Measurements from ENCODE around the gene ACOT11. TPM values are rescaled to one million over a fixed set of nuclear protein-coding genes. Genes with fewer than 3 reads are reported as not detected.

Gene ACOT11
- total and polyA plus RNA-seq, 2 of the 4 experiments (the other 2 are of a cell fraction): 2.5 to 2.7 TPM

- H3K4ac ChIP-seq (ENCODE audit: low read depth, low read length): no peak overlapping the region
- intact Hi-C loops (cut with micrococcal nuclease): no loop called here
- CTCF ChIA-PET: interaction anchor here (0.6 kb wide), 1 partner anchor 403 kb away, joined by 6 read pairs; no protein-coding TSS in a partner anchor
These were observed 110.3 kb downstream of the ACOT11 start for GRCh38 chr1:54658164-54658913.

More at GRCh38 chr1:54658164-54658913, 110.3 kb downstream of the ACOT11 start:
- no peak overlapping the region for H2BK15ac ChIP-seq (ENCODE audit: low read depth, low read length)
- no peak overlapping the region for H2AK9ac ChIP-seq (replicated peaks; ENCODE audit: low read depth, low read length, poor library complexity)
- in situ Hi-C loops (cut with MboI; ENCODE audit: low sequenced_read_pairs): no loop called here
- no peaks in the 10 kb centered on the region for H3K79me1 ChIP-seq (ENCODE audit: low read depth in 1 of 2, low read length in 2 of 2)
- no peak overlapping the region for H2BK5ac ChIP-seq (ENCODE audit: low read depth, low read length, poor library complexity, severe bottlenecking)
- no peak overlapping the region for H3K18ac ChIP-seq (ENCODE audit: low read depth, low read length)
- no peaks in the 10 kb centered on the region for H3K9me1 ChIP-seq (ENCODE audit: insufficient read depth, low read length)
- H3K9ac ChIP-seq (ENCODE audit: low read depth, low read length): no peak overlapping the region
- BruUV-seq (replicated peaks): no TSS peak
- no peak overlapping the region for H3K4me3 ChIP-seq (ENCODE audit: insufficient read depth, low read depth, low read length)
- DNase-seq: no peak
- WGBS, 2 experiments (ENCODE audit: extremely low coverage in 2 of 2, insufficient read length in 1 of 2): no CpG with 5 or more reads among the region's 2 CpGs
- H3K9me3 ChIP-seq (ENCODE audit: control insufficient read depth, insufficient read depth, low read length): peaks cover 2% of the 10 kb centered on the region
- dilution Hi-C loops (cut with HindIII; ENCODE audit: low sequenced_read_pairs, unreplicated experiment): no loop called here
- no peak overlapping the region for H4K5ac ChIP-seq (ENCODE audit: low read depth, low read length)
- H3K4me2 ChIP-seq (ENCODE audit: low read depth, low read length): no peak overlapping the region
- H3K4me1 ChIP-seq (ENCODE audit: control insufficient read depth, insufficient read depth, low read length): no peaks in the 10 kb centered on the region
- no peak overlapping the region for H2BK20ac ChIP-seq (ENCODE audit: low read depth, low read length)
- no peak for ATAC-seq (ENCODE audit: low read depth)
- H3K36me3 ChIP-seq (ENCODE audit: control insufficient read depth, insufficient read depth, low read length): no peaks in the 10 kb centered on the region
- POLR2A ChIA-PET (ENCODE audit: unreplicated experiment): no interaction called here
- no peak overlapping the region for H2AFZ ChIP-seq (replicated peaks; ENCODE audit: low read length, poor library complexity)
- no peaks in the 10 kb centered on the region for H4K20me1 ChIP-seq (ENCODE audit: insufficient read depth, low read length)
- no peak overlapping the region for H4K8ac ChIP-seq (ENCODE audit: low read depth in 2 of 2, low read length in 2 of 2)
- H3K23ac ChIP-seq (ENCODE audit: low read depth, low read length): no peak overlapping the region
- no peak overlapping the region for H2BK120ac ChIP-seq (ENCODE audit: low read depth, low read length)
- no peak overlapping the region for H2AK5ac ChIP-seq (ENCODE audit: low read depth, low read length)
- TF ChIP-seq FOS (IDR thresholded peaks at IDR 0.05; ENCODE audit: low read depth, low read length) (no peak), POLR2A (IDR thresholded peaks at IDR 0.05; ENCODE audit: low read depth, low read length) (no peak), CHD1 (IDR thresholded peaks at IDR 0.05; ENCODE audit: low read depth, low read length) (no peak), ELK1 (IDR thresholded peaks at IDR 0.05; ENCODE audit: borderline replicate concordance, low read depth, low read length) (no peak), USF2 (IDR thresholded peaks at IDR 0.05; ENCODE audit: low read depth, low read length) (no peak), BHLHE40 (IDR thresholded peaks at IDR 0.05; ENCODE audit: low read depth, low read length) (no peak), RAD21 (IDR thresholded peaks at IDR 0.05; ENCODE audit: low read length) (no peak), RCOR1 (IDR thresholded peaks at IDR 0.05; ENCODE audit: insufficient replicate concordance, low read length) (no peak), RFX5 (IDR thresholded peaks at IDR 0.05; ENCODE audit: low read depth, low read length) (no peak), MAFK (IDR thresholded peaks at IDR 0.05; ENCODE audit: low read depth, low read length) (no peak), MAZ (IDR thresholded peaks at IDR 0.05; ENCODE audit: borderline replicate concordance, low read depth, low read length) (no peak), NFE2L2 (IDR thresholded peaks at IDR 0.05; ENCODE audit: low read depth, low read length) (no peak), CEBPB (IDR thresholded peaks at IDR 0.05; ENCODE audit: low read depth, low read length) (no peak), CTCF (conservative IDR thresholded peaks at IDR 0.05; ENCODE audit: low read depth, low read length) (no peak), SMC3 (IDR thresholded peaks at IDR 0.05; ENCODE audit: low read depth, low read length) (no peak), MXI1 (IDR thresholded peaks at IDR 0.05; ENCODE audit: borderline replicate concordance, low read depth, low read length) (no peak)
- no peaks in the 10 kb centered on the region; the same call in 1 of the 2 replicates for H3K27me3 ChIP-seq (ENCODE audit: control insufficient read depth, insufficient read depth, low read length)
- H3K14ac ChIP-seq (replicated peaks; ENCODE audit: low read depth, low read length): no peak overlapping the region
- no peak overlapping the region for H3K27ac ChIP-seq (ENCODE audit: insufficient read depth, low read length)
- no peak overlapping the region for H4K91ac ChIP-seq (ENCODE audit: insufficient read depth, low read depth, low read length)
- no peak overlapping the region for H3K56ac ChIP-seq (ENCODE audit: extremely low read depth, insufficient read depth, low read length)
